LNCaP clone FGC (cell line): ENCODE results near the gene PODNL1.

Experiments
- DNase-seq: peaks from one replicate; pipeline ENCODE4 v3.0.0-alpha.2; 2011; ENCODE audit warnings: low read depth
- H3K4me3 ChIP-seq: 2 replicates; pipeline ENCODE4 v1.5.1; 2011; ENCODE audit warnings: mild to moderate bottlenecking, low read depth, low read length, control low read depth
- TF ChIP-seq, protein P1 (sequence below): IDR thresholded peaks from 2 replicates; pipeline ENCODE4 v1.5.1; 2012; ENCODE audit warnings: mild to moderate bottlenecking; ENCODE audit not compliant: control insufficient read depth, insufficient read depth; ENCODE audit errors: extremely low read depth

Gene PODNL1

DNA sequence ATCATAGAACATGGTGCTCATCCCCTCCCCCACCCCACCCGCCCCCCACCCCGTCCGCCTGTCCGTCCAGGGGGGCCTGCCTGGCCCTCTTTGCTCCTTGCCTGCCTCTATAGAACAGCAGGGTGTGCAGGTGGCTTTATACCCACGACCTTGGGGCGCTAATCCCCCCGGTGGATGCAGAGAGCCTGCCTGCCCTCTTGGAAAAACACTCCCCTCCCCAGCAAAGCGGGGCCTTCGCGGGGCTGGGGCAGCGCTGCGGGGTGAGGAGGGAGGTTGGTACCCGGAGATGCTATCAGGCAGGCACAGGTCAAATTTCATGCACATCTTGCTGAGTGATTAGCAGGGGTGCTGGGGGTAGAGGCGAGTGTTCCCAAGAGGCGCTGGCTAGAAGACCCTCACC lies 46.0 kb upstream of the PODNL1 start:
- no peak for DNase-seq
- no peak overlapping the region for H3K4me3 ChIP-seq
- TF ChIP-seq, protein P1, sequence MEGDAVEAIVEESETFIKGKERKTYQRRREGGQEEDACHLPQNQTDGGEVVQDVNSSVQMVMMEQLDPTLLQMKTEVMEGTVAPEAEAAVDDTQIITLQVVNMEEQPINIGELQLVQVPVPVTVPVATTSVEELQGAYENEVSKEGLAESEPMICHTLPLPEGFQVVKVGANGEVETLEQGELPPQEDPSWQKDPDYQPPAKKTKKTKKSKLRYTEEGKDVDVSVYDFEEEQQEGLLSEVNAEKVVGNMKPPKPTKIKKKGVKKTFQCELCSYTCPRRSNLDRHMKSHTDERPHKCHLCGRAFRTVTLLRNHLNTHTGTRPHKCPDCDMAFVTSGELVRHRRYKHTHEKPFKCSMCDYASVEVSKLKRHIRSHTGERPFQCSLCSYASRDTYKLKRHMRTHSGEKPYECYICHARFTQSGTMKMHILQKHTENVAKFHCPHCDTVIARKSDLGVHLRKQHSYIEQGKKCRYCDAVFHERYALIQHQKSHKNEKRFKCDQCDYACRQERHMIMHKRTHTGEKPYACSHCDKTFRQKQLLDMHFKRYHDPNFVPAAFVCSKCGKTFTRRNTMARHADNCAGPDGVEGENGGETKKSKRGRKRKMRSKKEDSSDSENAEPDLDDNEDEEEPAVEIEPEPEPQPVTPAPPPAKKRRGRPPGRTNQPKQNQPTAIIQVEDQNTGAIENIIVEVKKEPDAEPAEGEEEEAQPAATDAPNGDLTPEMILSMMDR: no peak

DNA sequence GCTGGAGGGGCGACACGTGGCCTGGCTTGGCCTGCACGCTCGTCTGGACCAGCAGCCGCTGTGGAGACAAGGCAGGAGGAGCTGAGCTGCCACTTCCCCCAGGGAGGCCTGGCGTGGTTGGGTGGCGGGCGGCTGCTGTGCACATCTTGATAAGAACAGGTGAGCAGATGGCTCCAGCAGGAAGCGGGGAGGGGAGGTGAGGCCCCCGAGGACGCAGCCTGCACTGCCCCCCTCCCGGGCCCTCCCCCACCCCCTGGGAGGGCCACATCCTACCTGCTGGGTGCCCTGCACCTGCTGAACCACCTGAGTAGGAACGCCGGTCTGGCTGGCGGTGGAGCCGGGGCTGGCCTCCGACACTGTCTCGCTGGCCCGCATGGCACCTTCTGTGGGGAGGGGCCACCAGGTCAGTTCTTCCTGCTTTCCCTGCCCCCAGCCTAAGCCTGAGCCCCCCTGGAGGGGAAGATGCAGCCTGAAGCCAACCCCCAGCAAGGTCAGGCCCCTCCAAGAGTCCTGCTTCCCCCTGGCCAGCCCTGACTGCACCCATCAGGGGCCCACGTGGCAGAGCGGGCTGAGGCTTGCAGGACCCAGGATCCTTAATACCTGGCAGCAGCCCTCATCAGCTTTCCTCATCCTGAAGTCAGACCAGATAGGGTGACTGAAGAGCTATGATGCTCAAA lies 45.1 kb upstream of the PODNL1 start:
- H3K4me3 ChIP-seq: no peak overlapping the region
- TF ChIP-seq, protein P1: no peak
- DNase-seq: no peak

DNA sequence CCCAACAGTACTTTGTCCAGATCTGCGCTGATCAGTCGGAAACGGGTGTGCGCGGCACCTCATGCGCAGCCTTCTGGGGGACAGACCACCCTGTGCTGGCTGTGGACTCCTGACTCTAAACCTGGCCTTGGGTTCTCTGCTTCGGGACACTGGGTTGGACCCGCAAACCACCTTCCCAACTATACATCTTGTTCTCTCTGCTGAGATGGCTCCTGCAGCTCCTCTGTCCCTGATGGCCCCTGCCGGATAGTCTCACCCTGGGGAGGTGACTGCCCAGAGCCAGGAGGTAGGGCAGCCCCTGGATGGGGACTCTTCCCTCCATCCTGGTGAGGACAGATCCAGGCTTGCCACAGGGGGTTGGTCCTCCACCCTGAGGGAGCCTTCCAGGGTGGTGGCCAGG lies 44.6 kb upstream of the PODNL1 start:
- no peak for DNase-seq
- TF ChIP-seq, protein P1: no peak
- H3K4me3 ChIP-seq: no peak overlapping the region

DNA sequence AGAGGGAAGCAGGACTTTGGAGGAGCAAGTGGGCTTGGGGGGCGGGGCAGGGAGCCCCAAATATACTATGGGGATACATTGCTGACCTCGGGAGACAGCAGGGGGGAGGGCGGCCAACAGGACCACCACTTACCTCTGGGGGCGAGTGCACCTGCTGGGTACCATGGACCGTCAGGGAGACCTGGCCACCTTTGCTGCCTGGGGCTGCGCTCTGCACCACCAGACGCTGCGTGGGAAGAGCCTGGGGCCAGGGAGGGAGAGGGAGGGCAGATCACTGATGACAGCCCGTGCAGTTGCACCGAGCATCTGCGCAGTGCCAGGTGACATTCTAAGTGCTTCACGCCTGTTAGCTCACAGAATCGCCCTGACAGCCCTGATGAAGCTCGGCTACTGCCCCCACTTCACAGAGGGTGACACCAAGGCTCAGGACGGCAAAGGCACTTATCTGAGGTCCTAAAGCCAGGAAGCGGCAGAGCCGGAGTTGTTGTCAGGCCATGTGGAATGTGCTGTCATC lies 43.8 kb upstream of the PODNL1 start:
- no peak for DNase-seq
- TF ChIP-seq, protein P1: no peak
- H3K4me3 ChIP-seq: no peak overlapping the region

DNA sequence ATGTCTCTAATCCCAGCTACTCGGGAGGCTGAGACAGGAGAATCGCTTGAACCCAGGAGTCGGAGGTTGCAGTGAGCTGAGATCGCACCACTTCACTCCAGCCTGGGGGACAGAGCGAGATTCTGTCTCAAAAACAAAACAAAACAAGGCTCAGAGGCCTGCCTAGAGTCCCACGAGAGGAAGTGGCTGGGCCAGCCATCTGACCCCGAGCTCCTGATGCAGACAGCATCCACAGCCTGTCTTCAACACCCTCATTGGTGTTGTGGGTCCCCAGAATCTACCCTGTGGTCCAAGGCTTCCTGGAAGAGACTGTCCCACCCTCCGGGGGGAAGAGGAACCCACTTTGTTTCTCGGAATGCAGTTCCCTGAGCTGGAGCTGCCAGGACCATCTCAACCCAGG lies 43.2 kb upstream of the PODNL1 start:
- TF ChIP-seq, protein P1: no peak
- H3K4me3 ChIP-seq: no peak overlapping the region
- no peak for DNase-seq

DNA sequence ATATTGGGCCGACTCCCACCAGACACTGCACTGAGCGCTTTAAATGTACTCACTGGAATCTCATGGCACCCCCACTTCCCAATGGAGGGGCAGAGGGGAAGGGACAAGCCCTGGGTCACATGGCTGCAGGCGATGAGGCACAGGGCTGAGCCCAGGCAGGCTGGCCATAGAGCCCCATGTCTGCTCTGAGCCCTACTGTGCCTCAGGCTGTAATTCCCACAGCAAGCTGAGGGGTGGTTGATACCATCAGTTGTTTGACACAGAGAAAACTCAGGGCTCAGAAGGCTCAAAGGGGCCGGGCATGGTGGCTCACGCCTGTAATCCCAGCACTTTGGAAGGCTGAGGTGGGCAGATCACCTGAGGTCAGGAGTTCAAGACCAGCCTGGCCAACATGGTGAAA lies 42.8 kb upstream of the PODNL1 start:
- TF ChIP-seq, protein P1: no peak
- DNase-seq: no peak
- no peak overlapping the region for H3K4me3 ChIP-seq

DNA sequence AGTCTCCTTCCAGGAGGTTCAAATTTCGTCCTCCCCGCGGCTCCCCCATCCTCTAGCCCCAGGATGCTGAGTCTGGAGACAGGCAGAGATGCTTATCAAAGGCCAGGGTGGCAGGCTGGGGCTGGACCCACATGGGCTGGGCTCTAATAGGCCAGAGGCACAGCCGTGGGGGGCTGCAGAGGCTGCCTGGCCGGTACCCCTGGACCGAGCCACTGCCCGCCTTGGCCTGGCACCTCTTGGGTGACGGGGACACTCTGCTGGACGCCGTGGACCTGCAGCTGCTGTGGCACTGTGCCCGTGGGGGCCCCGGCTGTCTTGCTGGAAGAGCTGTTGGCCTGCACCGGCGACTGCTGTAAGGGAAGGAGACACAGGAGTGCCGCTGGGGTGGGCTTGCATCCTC lies 42.1 kb upstream of the PODNL1 start:
- no peak overlapping the region for H3K4me3 ChIP-seq
- no peak for DNase-seq
- TF ChIP-seq, protein P1: no peak
